Measurements from ENCODE around the gene BRAT1. TPM values are rescaled to one million over a fixed set of nuclear protein-coding genes. Genes with fewer than 3 reads are reported as not detected.

Gene BRAT1
- total RNA-seq, 2 experiments from 2014 or later, result 24.1 to 24.5 TPM

DNA sequence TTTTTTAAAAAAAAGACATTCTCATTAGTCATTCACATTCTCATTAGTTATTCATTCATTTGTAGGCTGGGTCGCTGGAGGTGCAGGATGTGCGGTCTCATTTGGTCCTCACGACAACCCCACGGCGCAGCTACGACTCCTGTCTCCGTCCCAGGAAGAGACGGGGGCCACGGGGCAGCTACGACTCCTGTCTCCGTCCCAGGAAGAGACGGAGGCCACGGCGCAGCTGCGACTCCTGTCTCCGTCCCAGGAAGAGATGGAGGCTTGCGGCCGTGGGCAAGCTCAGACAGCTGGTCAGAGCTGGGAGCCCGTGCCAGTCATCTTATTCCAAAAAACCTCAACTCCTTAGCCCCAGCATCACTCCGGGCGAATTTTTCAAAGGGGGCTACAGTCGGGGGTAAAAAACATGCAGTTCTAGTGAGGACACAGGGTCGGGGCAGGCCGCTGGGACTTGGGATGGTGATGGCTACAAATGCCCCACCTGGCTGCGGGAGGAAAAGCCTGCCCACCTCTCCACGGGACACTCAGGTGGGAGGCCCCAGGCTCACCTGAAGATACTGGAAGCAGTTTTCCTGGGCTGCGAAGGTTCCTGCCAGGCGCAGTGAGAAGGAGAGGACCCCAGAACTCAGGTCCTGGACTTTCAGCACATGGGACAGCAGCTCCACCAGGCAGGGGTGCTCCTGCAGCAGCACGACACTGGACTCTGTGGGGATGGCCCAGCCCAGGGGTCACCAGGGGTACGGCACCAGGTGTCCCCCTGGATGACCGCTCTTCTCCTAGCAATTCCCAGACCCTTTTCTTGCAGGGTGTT lies 8.3 kb downstream of the BRAT1 start:
- ATAC-seq (ENCODE audit: poor library complexity), result no peak
- Mint-ChIP-seq H3K4me3 (no peak overlapping the region), H3K27ac (no peak overlapping the region), H3K9me3 (no peaks in the 10 kb centered on the region), H3K36me3 (ENCODE audit: low read depth) (peaks cover 73% of the 10 kb centered on the region), H3K27me3 (no peaks in the 10 kb centered on the region), H3K4me1 (ENCODE audit: low read depth) (peaks cover 18% of the 10 kb centered on the region)
- Histone ChIP-seq H3K36me3 (ENCODE audit: insufficient read depth, low read length) (peaks cover 54% of the 10 kb centered on the region), H3K27ac (ENCODE audit: low read depth in 1 of 2, low read length in 2 of 2) (no peak overlapping the region), H3K9me3 (ENCODE audit: control insufficient read depth in 1 of 2, insufficient read depth in 1 of 2, low read length in 2 of 2) (no peaks in the 10 kb centered on the region), H3K4me1 (ENCODE audit: insufficient read depth, low read length) (peaks cover 5% of the 10 kb centered on the region), H3K27me3 (ENCODE audit: control insufficient read depth in 1 of 2, insufficient read depth in 2 of 2, low read length in 2 of 2) (no peaks in the 10 kb centered on the region), H3K4me3 (ENCODE audit: low read length) (no peak overlapping the region)
- TF ChIP-seq, protein P1, sequence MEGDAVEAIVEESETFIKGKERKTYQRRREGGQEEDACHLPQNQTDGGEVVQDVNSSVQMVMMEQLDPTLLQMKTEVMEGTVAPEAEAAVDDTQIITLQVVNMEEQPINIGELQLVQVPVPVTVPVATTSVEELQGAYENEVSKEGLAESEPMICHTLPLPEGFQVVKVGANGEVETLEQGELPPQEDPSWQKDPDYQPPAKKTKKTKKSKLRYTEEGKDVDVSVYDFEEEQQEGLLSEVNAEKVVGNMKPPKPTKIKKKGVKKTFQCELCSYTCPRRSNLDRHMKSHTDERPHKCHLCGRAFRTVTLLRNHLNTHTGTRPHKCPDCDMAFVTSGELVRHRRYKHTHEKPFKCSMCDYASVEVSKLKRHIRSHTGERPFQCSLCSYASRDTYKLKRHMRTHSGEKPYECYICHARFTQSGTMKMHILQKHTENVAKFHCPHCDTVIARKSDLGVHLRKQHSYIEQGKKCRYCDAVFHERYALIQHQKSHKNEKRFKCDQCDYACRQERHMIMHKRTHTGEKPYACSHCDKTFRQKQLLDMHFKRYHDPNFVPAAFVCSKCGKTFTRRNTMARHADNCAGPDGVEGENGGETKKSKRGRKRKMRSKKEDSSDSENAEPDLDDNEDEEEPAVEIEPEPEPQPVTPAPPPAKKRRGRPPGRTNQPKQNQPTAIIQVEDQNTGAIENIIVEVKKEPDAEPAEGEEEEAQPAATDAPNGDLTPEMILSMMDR (IDR thresholded peaks at IDR 0.05), result no peak
- CTCF ChIA-PET, result no interaction called here
- POLR2A ChIA-PET, result interaction anchor here (1.0 kb wide), 1 partner anchor 12 kb away, joined by 4 read pairs; no protein-coding TSS in a partner anchor
- intact Hi-C loops (cut with DNase I, micrococcal nuclease), result no loop called here
- DNase-seq, result no peak

DNA sequence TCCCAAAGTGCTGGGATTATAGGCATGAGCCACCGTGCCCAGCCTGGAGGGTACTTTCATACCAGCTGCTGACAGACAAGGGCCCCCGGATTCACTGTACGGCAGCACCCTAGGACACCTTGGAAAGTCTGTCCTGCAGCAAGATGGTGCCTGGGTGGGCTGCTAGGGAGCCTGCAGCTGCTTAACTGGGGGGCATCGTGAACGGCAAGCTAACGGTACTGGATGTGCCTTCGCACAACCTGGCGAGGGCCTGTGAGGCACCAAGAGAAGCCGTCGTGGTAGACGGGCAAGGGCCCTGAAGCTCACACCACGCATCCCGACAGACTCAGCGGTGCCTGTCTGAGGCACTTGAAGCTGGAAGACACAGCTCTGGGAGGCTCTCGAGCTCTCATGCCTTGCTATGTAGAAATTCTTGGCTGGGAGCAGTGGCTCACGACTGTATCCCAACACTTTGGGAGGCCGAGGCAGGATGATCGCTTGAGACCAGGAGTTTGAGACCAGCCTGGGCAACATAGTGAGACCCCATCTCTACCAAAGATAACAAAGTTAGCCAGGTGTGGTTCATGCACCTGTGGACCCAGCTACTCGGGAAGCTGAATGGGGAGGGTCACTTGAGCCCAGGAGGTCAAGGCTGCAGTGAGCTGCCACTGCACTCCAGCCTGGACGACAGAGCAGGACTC lies 9.4 kb downstream of the BRAT1 start:
- Histone ChIP-seq H3K27me3 (ENCODE audit: control insufficient read depth in 1 of 2, insufficient read depth in 2 of 2, low read length in 2 of 2) (no peaks in the 10 kb centered on the region), H3K4me1 (ENCODE audit: insufficient read depth, low read length) (peaks cover 2% of the 10 kb centered on the region), H3K9me3 (ENCODE audit: control insufficient read depth in 1 of 2, insufficient read depth in 1 of 2, low read length in 2 of 2) (no peaks in the 10 kb centered on the region), H3K36me3 (ENCODE audit: insufficient read depth, low read length) (peaks cover 61% of the 10 kb centered on the region), H3K27ac (ENCODE audit: low read depth in 1 of 2, low read length in 2 of 2) (no peak overlapping the region), H3K4me3 (ENCODE audit: low read length) (no peak overlapping the region)
- ChIA-PET CTCF (no interaction called here), POLR2A (interaction anchor here (0.8 to 1.0 kb wide), 2 partner anchors 10 to 77 kb away, joined by 3 to 4 read pairs; no protein-coding TSS in a partner anchor)
- peaks cover 13% of the 10 kb centered on the region for H3K4me1 Mint-ChIP-seq (ENCODE audit: low read depth)
- H3K4me3 Mint-ChIP-seq, result no peak overlapping the region
- no peaks in the 10 kb centered on the region for H3K9me3 Mint-ChIP-seq
- H3K27me3 Mint-ChIP-seq, result no peaks in the 10 kb centered on the region
- ATAC-seq (ENCODE audit: poor library complexity) (no peak), DNase-seq (no peak)
- H3K27ac Mint-ChIP-seq, result peak overlapping the region; percentile 7
- TF ChIP-seq, protein P1 (IDR thresholded peaks at IDR 0.05), result no peak
- intact Hi-C loops (cut with DNase I, micrococcal nuclease), result no loop called here
- peaks cover 71% of the 10 kb centered on the region for H3K36me3 Mint-ChIP-seq (ENCODE audit: low read depth)

DNA sequence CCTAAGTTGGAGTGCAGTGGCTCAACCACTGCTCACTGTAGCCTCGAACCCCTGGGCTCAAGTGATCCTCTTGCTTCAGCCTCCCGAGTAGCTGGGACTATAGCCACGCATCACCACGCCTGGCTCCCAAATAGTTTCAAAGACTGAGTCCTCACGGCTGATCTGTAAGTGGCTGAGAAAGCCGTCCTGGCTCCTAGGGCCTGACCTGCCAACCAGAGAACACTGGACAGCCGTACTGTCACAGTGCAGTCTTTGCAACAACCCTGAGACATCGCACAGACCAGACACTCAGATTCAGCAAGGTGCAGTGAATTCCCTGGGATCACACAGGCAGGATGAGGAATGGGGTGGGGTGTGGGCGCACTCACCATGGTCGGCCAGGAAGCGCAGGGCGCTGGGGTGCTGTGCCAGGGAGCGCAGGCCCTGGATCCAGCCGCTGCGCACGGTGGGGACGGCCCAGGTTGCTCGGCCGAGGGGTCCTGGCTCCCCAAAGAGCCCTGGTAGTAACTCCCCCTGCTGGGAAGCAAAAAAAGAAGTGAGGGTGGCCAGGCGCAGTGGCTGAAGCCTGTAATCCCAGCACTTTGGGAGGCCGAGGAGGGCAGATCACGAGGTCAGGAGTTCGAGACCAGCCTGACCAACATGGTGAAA lies 10.7 kb downstream of the BRAT1 start:
- H3K4me3 ChIP-seq (ENCODE audit: low read length), result no peak overlapping the region
- TF ChIP-seq, protein P1 (IDR thresholded peaks at IDR 0.05), result no peak
- no peaks in the 10 kb centered on the region for H3K9me3 Mint-ChIP-seq
- intact Hi-C loops (cut with DNase I, micrococcal nuclease), result no loop called here
- ATAC-seq (ENCODE audit: poor library complexity) (no peak), DNase-seq (no peak)
- no peaks in the 10 kb centered on the region for H3K9me3 ChIP-seq (ENCODE audit: control insufficient read depth in 1 of 2, insufficient read depth in 1 of 2, low read length in 2 of 2)
- H3K27me3 ChIP-seq (ENCODE audit: control insufficient read depth in 1 of 2, insufficient read depth in 2 of 2, low read length in 2 of 2), result no peaks in the 10 kb centered on the region
- POLR2A ChIA-PET, result interaction anchor here (0.8 to 1.1 kb wide), 2 partner anchors 14 to 76 kb away, joined by 3 read pairs; no protein-coding TSS in a partner anchor
- H3K36me3 ChIP-seq (ENCODE audit: insufficient read depth, low read length), result peaks cover 69% of the 10 kb centered on the region
- CTCF ChIA-PET, result no interaction called here
- H3K36me3 Mint-ChIP-seq (ENCODE audit: low read depth), result peaks cover 74% of the 10 kb centered on the region
- H3K27ac ChIP-seq (ENCODE audit: low read depth in 1 of 2, low read length in 2 of 2), result no peak overlapping the region
- H3K4me3 Mint-ChIP-seq, result no peak overlapping the region
- H3K4me1 ChIP-seq (ENCODE audit: insufficient read depth, low read length), result no peaks in the 10 kb centered on the region
- H3K27me3 Mint-ChIP-seq, result no peaks in the 10 kb centered on the region
- peaks cover 5% of the 10 kb centered on the region for H3K4me1 Mint-ChIP-seq (ENCODE audit: low read depth)
- no peak overlapping the region for H3K27ac Mint-ChIP-seq

Data from CD4-positive, alpha-beta T cell (primary cell).